GM10847 (cell line): ENCODE measurements around the gene ARHGEF38.

ENCODE experiments used
- POLR2A ChIP-seq: IDR thresholded peaks from 2 replicates; pipeline ENCODE4 v1.6.1; 2011; ENCODE audit not compliant: insufficient read length; ENCODE audit errors: extremely low read depth

Gene ARHGEF38

DNA sequence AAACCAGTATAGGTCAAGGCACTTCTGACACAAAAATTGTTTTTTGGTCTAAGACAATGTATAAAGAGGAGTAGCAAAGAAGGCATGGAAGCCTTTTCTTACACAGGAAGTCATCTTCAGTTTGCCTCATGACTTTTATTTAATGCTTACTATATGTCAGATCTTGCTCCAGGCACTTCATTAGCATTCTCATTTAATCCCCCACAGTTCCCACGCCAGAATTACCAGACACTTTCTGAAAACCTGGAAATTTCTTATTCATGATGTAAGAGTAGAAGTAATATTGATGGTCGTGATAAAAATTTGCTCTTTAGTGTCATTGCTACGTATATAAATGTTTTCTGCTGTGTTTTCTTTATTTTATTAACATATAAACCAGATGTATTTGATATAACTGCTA lies 39.2 kb downstream of the ARHGEF38 start:
- no peak for TF ChIP-seq POLR2A

DNA sequence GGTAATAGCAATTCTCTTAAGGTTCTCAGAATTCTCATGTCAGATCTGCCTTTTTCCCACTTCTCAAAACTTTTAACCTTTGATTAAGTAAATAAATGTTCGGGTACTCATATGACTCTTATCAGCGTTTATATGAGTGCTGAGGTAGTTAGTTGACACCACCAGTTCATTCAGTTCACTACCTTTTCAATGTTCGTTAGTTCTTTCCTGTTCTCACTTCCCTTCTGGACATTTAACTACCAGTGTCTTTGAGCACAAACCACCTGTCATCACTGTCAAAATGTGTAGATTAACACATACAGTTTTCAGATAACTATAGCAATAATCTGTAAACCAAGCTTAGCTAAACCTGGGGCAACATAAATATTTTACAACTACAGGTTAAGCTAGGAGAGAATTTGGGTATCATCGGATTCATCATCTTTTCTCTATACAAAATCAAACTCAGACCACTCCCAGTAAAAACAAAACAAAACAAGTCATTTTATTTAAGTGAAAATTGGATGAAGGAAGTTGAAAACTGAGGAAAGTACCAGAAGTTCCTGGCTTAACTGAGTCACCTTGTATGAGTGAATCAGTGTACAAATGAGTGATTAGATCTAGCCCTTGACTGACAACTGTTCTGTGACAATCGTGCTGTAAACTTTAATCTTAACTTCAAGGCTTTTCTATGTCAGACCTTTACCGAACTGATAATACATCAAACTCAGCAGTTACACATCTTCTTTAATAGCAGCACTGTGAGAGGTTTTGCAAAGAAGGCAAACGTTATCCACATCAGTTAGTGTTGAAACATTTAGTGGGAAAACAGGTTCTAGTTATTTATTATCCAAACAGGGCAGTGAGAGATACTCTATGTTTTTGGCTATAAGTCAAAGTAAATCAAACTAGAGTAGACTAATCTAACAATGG lies 41.9 kb downstream of the ARHGEF38 start:
- no peak for TF ChIP-seq POLR2A

DNA sequence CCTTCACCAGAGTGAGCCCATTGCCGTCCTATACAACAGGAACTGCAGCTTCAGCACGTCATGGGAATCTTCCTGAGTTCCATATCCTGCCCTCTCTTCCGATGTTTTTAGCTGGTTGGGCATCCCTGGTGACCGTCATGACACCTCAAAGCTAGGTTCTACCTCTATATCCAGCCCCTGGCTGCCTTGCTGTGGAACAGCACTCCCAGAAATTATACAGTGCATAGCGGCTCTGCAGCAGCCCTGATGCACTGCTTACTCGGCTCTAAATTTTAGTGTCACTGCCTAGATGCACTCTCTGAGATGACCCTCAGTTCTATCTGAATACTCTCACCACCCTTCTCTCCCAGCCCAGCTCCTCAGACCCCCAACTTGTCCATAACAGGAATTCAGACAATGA lies 44.3 kb downstream of the ARHGEF38 start:
- TF ChIP-seq POLR2A, result no peak

DNA sequence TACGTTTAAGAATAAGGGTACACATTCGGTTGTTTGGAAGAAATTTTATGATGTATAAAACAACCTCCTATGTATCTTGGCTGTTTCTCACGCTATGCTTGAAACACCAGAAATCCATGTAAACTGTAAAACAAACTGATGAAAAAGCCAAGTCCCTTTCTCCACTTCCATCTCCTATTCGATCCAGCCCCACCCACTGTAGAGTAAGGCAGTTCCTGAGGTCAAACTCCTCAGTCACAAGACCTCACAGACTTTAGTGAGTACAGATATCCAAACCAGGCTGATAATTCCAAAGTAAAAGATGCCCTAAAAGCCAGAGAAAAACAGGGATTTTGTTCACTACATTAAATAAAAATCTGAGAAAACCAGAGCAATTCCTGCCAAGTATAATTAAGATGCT lies 45.6 kb downstream of the ARHGEF38 start:
- no peak for TF ChIP-seq POLR2A

DNA sequence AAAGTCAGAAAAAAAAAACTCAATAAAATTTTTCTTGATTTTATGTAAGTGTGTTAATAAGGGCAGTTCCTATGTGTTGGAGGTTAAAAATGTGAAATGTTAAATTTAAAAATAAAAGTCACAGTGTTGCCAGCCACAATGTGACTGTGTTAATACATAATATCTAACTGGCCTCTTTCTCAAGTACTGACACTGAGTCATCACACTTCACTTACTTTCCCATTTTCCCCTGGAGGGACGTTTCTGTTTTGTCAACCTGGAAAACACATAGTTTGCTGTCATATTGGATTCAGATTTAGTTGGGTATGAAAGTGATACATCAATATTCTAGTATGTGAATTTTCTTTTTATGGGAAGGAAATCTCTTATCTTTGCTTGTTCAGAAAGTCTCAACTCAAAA lies 46.4 kb downstream of the ARHGEF38 start:
- no peak for TF ChIP-seq POLR2A

DNA sequence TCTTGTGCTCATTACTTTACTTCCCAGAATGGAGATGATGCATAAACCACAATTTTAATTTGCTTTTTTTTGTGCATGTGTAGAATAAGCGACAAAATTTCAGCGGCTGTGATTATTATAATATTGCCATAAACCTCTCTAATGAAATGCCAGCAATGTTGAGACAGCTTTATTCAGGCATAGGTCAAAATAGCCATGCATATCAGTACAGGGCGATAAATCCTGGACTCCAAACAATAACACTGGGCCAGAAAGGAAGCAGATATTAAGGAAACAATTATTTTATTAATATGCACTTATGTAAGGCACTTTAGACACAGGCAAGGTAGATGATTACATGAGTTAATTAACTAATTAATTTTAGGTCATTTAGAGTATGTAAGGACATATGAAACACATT lies 47.1 kb downstream of the ARHGEF38 start:
- TF ChIP-seq POLR2A, result no peak

DNA sequence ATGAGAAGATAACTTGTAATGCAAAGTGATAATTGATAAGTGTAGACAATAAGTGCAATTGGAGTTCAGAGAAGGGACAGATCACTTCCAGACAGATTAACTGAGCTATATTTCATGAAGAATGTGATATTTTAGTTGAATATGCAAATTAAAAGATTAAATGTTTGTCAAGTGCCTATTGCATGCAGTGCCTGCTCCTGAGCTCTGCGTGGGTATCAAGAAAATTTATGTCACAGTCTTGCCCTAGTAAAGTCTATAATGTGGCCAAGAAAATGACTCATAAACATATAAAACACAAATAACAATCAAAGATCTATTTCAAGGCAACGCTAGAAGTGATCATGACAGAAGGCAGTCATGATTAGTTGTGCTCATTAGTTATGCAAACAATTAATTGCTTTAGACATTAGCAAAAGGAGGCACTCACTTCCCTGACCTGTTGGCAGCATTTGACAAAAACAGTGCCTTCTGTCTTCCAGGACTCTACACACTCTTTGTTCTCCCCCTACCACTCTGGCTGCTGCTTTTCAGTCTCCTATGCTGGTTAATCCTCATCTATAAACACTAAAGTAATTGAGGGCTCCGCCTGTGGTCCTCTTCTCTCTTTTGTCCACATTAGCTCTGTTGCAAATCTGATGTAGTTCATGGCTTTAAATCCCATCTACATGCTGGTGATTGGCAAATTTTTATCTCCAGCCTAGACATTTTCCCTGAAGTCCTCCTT lies 47.7 kb downstream of the ARHGEF38 start:
- TF ChIP-seq POLR2A, result no peak

DNA sequence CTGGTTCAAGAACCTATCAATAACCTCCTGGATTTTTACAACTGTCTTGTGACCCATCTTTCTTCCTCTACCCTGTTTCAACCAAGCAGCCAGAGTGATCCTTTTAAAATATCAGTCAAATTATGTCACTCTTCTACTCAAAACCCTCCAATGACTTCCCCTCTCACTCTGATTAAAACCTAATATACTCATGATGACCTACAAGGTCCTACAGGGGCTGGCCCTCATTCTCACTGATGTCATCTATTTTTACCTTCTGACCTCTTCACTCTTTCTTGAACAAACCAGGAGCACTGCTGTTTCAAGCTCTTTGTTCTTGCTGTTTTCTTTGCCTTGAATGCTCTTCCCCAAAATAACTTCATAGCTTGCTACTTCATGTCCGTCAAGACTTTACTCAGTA lies 48.5 kb downstream of the ARHGEF38 start:
- TF ChIP-seq POLR2A, result no peak

DNA sequence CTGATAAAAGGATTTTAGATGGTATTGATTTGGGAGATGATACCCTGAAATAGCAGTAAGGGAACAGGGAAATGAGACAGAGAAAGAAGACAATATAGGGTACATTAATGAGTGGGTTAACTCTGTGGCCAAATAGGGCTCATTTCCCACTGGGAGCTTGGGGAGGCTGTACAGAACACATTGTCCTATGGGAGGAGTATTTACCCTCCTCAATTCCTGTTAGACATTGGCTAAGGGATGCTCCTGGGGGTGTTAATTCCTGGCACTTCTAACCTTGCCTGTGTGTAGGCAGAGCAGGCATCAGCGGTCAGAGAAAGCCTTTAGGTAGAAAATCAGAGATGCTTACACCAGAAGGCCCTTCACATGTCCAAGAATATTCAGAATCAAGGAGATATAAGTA lies 49.0 kb downstream of the ARHGEF38 start:
- TF ChIP-seq POLR2A, result no peak

DNA sequence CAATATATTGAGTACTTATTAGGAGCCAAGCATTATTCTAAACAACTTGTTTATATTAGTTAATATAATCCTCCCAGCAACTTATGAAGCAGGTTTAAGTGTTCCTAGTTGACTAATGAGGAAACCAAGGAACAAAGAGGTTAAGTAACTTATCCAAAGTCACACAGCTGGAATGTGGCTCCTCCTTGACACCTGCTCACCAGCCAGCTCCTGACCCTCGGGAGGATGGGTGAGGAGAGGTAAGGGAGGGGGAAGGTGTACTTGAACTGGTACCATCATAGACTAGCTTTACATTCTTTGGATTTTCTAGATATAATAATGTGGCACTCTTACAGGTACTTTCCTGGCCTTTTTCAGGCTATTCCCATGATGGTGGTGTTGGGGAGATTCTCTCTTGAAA lies 50.7 kb downstream of the ARHGEF38 start:
- TF ChIP-seq POLR2A, result no peak

DNA sequence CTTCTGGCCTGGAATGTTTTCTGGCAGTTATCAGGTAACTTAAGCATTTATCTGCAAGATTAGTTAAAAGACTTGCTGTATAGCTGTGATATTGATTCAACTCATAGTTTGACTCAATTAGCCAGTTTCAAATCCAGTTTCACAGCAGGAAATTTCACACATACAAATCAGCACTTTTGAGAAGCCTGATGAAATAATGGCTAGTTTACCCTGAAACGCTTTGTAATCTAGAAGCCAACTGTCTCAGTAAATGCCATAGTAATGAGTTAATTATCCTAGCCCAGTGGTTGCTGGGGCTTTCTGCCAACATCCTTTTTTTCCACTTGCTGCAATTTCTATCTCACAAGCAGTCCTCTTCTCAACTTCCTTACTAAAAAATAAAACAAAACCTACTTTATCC lies 53.1 kb downstream of the ARHGEF38 start:
- no peak for TF ChIP-seq POLR2A

DNA sequence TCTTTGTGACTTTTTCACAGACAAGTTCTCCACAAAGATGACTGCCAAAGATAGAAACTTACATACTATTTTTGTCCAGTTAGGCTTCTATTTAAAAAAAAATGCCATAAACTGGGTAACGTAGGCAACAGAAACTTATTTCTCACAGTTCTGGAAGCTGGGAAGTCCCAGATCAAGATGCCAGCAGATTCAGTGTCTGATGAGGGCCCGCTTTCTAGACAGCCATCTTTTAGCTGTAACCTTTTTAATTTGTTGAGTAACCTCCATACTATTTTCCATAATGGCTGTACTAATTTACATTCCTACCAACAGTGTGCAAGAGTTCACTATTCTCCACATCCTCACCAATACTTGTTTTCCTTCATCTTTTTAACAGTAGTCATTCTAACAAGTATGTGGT lies 55.5 kb downstream of the ARHGEF38 start:
- TF ChIP-seq POLR2A, result no peak

DNA sequence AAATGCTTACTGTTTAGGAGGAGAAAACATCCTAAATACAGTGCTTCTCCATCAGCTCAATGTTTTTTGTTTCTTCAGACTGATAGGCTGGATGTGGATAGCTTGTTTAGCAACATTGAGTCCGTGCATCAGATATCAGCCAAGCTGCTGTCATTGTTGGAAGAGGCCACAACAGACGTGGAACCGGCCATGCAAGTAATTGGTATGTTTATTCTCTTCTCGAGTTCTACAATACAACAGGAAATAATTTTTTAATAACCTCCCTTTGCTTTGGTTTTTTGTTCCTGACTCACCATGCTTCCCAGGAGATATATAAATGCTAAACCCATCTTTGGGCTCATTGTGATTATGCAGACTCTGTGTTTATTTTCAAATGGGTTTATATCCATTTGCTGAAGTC lies 60.9 kb downstream of the ARHGEF38 start:
- TF ChIP-seq POLR2A, result no peak

DNA sequence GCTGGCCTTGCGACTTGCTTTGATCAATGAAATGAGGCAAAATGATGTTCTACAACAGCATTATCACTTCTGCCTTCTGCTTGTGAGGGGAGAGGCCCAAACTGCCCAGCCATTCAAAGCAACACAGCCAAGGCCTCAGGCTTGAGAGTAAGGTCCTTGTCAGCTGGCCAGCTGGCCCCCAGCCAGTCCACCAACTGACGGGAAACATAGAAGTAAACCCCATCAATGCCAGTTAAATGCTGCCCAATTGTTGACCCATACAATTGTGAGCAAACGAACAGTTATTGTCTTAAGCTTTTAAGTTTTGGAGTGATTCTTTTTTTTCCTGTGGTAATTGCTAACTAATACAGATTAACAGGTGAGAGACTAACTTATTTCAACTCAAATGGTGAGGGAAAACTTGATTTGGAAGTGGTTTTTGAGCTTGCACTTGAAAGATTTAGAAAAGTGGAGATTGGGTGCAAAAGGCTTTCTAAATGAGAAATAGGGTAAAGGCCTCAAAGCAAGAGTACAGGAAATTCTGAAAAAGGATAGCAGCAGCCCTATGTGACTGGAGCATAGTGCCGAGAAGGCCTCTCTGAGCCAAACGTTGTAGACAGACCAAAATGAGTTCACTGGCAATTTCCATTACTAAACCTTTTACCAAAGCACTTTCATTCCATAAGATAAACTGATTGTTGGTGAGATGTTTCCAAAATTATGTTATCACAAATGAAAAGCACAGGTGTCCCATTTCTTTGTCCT lies 66.9 kb downstream of the ARHGEF38 start:
- no peak for TF ChIP-seq POLR2A

DNA sequence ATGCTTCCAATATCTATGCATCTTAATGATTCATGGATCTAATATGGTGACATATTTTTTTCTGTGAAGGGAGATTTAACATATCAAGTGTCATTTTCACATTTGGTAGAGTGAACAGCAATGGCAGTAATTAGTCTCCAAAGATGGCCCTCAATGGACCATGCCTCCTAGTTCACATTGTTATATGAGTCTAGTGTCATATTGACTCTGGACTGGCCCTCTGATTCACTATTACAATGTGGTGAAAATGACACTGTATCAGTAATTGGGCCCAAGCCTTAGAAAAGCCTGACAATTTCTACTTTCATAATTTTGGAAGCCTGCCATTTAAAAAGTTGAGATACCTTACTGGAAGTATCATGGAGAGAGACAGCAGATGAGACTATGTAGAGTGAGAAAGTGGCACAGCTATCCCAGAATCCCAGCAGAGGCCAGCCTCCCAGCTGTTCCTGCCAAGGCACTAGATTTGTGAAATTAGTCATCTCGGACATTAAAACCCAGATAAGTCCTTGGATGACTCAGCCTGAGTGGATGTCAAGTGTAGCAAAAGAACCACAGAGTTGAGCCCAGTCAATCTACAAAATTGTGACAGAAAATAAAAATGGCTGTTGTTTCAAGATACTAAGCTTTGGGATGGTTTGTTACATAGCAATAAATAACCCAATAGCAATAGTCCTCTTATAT lies 68.4 kb downstream of the ARHGEF38 start:
- TF ChIP-seq POLR2A, result no peak
